HEK293T (cell line): ENCODE results near the gene ATG13.

Source experiments
- CTCF ChIA-PET: fragments of 350-600 bp; formaldehyde crosslinking; extraction: SDS; loops from one replicate; lab custom pipeline; 2021; ENCODE audit warnings: antibody characterized with exemption, inconsistent platforms; lab: Yijun Ruan, JAX
- POLR2A ChIA-PET: fragments of 350-600 bp; formaldehyde crosslinking; extraction: SDS; loops from one replicate; lab custom pipeline; 2020; ENCODE audit warnings: antibody characterized with exemption, inconsistent platforms; lab: Yijun Ruan, JAX
- DNase-seq: peaks from one replicate; pipeline ENCODE4 v3.0.0; 2012; ENCODE audit warnings: mixed read lengths; ENCODE audit errors: extremely low spot score
- ARNT ChIP-seq: fragments of 450-650 bp; IDR thresholded peaks from 2 replicates; pipeline ENCODE4 v1.6.1; 2017; ENCODE audit warnings: mild to moderate bottlenecking
- BHLHE40 ChIP-seq: fragments of 450-650 bp; IDR thresholded peaks from 2 replicates; pipeline ENCODE4 v1.6.1; 2016; ENCODE audit warnings: mild to moderate bottlenecking, moderate library complexity, borderline replicate concordance
- CTBP1 ChIP-seq: fragments of 450-650 bp; IDR thresholded peaks from 2 replicates; pipeline ENCODE4 v1.6.1; 2016; ENCODE audit warnings: borderline replicate concordance
- ELF4 ChIP-seq: fragments of 450-650 bp; IDR thresholded peaks from 2 replicates; pipeline ENCODE4 v1.6.1; 2017; ENCODE audit warnings: antibody characterized with exemption
- FOXA1 ChIP-seq: fragments of 450-650 bp; IDR thresholded peaks from 2 replicates; pipeline ENCODE4 v1.6.1; 2016; ENCODE audit warnings: mild to moderate bottlenecking
- FOXK2 ChIP-seq: fragments of 450-650 bp; IDR thresholded peaks from 2 replicates; pipeline ENCODE4 v1.6.1; 2016; ENCODE audit warnings: mild to moderate bottlenecking
- FOXM1 ChIP-seq: fragments of 450-650 bp; IDR thresholded peaks from 2 replicates; pipeline ENCODE4 v1.6.1; 2017; ENCODE audit warnings: mild to moderate bottlenecking, borderline replicate concordance
- HDGF ChIP-seq: fragments of 450-650 bp; IDR thresholded peaks from 2 replicates; pipeline ENCODE4 v1.6.1; 2017; ENCODE audit warnings: antibody characterized with exemption, borderline replicate concordance
- L3MBTL2 ChIP-seq: fragments of 450-650 bp; conservative IDR thresholded peaks from 2 replicates; pipeline ENCODE4 v1.6.1; 2016; ENCODE audit warnings: mild to moderate bottlenecking
- LEF1 ChIP-seq: fragments of 450-650 bp; IDR thresholded peaks from 2 replicates; pipeline ENCODE4 v1.6.1; 2017; ENCODE audit warnings: mild to moderate bottlenecking, borderline replicate concordance
- NFRKB ChIP-seq: fragments of 450-650 bp; IDR thresholded peaks from 2 replicates; pipeline ENCODE4 v1.6.1; 2016; ENCODE audit warnings: mild to moderate bottlenecking, moderate library complexity
- PKNOX1 ChIP-seq: fragments of 450-650 bp; IDR thresholded peaks from 2 replicates; pipeline ENCODE4 v1.6.1; 2016
- SP1 ChIP-seq: fragments of 450-650 bp; IDR thresholded peaks from 2 replicates; pipeline ENCODE4 v1.6.1; 2017
- SUZ12 ChIP-seq: fragments of 450-650 bp; IDR thresholded peaks from 2 replicates; pipeline ENCODE4 v1.6.1; 2016; ENCODE audit warnings: mild to moderate bottlenecking
- TARDBP ChIP-seq: fragments of 450-650 bp; IDR thresholded peaks from 2 replicates; pipeline ENCODE4 v1.6.1; 2016
- ZNF384 ChIP-seq: fragments of 450-650 bp; IDR thresholded peaks from 2 replicates; pipeline ENCODE4 v1.6.1; 2016

ATG13 gene

GRCh38 chr11:46682773-46683752 is 65.7 kb downstream of the ATG13 start:
- ChIA-PET POLR2A (no interaction called here), CTCF (no interaction called here)
- TF ChIP-seq SUZ12 (no peak), LEF1 (no peak), SP1 (no peak), NFRKB (no peak), FOXM1 (no peak), L3MBTL2 (no peak), ELF4 (no peak), PKNOX1 (no peak), ARNT (no peak), BHLHE40 (no peak), ZNF384 (no peak), FOXA1 (no peak), TARDBP (no peak), CTBP1 (no peak), FOXK2 (no peak), HDGF (no peak)
- no peak for DNase-seq

GRCh38 chr11:46684367-46684766 is 67.0 kb downstream of the ATG13 start:
- TF ChIP-seq ZNF384, result 0 out of 2 replicates have a peak, but pooled peaks have one; percentile 11
- no peak for TF ChIP-seq FOXA1
- no peak for DNase-seq
- ChIA-PET POLR2A (interaction anchor here (0.6 to 0.9 kb wide), 3 partner anchors 16 to 232 kb away, joined by 3 to 4 read pairs (median 3); partner anchors contain the start of genes AMBRA1, ARHGAP1 and ZNF408), CTCF (interaction anchor here (0.6 kb wide), 1 partner anchor 50 kb away, joined by 3 read pairs; no protein-coding TSS in a partner anchor)

- no peak for TF ChIP-seq PKNOX1
- no peak for TF ChIP-seq SP1
- TF ChIP-seq FOXA1, result no peak
- TF ChIP-seq SUZ12, result no peak
- no peak for TF ChIP-seq HDGF
- no peak for DNase-seq
- CTCF ChIA-PET, result interaction anchor here (1.0 kb wide), 1 partner anchor 13 kb away, joined by 3 read pairs; no protein-coding TSS in a partner anchor
- POLR2A ChIA-PET, result no interaction called here
Observed at GRCh38 chr11:46686886-46687795, 69.8 kb downstream of the ATG13 start.

GRCh38 chr11:46690702-46691101 is 73.3 kb downstream of the ATG13 start:
- ChIA-PET POLR2A (interaction anchor here (1.8 kb wide), 1 partner anchor 10 kb away, joined by 5 read pairs; the partner anchor contains the start of genes ARHGAP1 and ZNF408), CTCF (no interaction called here)
- no peak for DNase-seq
- TF ChIP-seq TARDBP (no peak), HDGF (no peak), ZNF384 (no peak), BHLHE40 (no peak), LEF1 (no peak), L3MBTL2 (no peak), FOXK2 (no peak)

- CTCF ChIA-PET, result no interaction called here
- DNase-seq, result no peak
- TF ChIP-seq LEF1 (no peak), L3MBTL2 (no peak), FOXA1 (no peak), FOXK2 (no peak), ZNF384 (no peak), NFRKB (no peak), SUZ12 (no peak), TARDBP (no peak), ELF4 (no peak), FOXM1 (no peak), ARNT (no peak), BHLHE40 (no peak), CTBP1 (no peak), PKNOX1 (no peak), HDGF (no peak), SP1 (no peak)
- POLR2A ChIA-PET, result interaction anchor here (1.8 kb wide), 1 partner anchor 8 kb away, joined by 5 read pairs; the partner anchor contains the start of genes ARHGAP1 and ZNF408
Observed at GRCh38 chr11:46692450-46692849, 75.1 kb downstream of the ATG13 start.
